ENCODE results near the gene FRMD4A.

Gene FRMD4A

DNA sequence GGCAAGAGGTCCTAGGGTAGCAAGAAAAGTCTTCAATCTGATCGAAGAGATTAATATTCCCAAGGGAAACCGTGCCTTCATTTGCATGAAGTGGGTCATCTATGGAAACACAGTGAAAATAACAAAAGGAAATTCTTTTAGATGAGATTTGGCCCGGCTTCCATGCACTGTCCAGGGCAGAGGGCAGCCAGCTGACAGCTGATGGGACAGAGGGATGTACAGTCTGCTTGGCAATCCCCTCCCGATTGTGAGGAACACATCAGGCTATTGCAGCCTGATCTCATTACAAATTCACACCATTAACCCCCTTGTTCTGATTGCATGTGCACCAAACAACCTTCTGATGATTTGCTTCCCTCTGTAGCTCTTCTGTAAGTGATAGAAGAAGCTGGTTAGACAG, 105.3 kb downstream of the FRMD4A start:
- H3K9me3 ChIP-seq (ENCODE audit: insufficient read depth, low read length, severe bottlenecking), result no peaks in the 10 kb centered on the region
- no peaks in the 10 kb centered on the region for H3K27me3 ChIP-seq (ENCODE audit: insufficient read depth, low read length, poor library complexity)
- no peaks in the 10 kb centered on the region for H3K36me3 ChIP-seq (ENCODE audit: insufficient read depth, low read length)
- no peak for TF ChIP-seq EZH2 (IDR thresholded peaks at IDR 0.05; ENCODE audit: borderline replicate concordance, low read depth, low read length, severe bottlenecking)
- TF ChIP-seq, protein P1, sequence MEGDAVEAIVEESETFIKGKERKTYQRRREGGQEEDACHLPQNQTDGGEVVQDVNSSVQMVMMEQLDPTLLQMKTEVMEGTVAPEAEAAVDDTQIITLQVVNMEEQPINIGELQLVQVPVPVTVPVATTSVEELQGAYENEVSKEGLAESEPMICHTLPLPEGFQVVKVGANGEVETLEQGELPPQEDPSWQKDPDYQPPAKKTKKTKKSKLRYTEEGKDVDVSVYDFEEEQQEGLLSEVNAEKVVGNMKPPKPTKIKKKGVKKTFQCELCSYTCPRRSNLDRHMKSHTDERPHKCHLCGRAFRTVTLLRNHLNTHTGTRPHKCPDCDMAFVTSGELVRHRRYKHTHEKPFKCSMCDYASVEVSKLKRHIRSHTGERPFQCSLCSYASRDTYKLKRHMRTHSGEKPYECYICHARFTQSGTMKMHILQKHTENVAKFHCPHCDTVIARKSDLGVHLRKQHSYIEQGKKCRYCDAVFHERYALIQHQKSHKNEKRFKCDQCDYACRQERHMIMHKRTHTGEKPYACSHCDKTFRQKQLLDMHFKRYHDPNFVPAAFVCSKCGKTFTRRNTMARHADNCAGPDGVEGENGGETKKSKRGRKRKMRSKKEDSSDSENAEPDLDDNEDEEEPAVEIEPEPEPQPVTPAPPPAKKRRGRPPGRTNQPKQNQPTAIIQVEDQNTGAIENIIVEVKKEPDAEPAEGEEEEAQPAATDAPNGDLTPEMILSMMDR (IDR thresholded peaks at IDR 0.05; ENCODE audit: borderline replicate concordance, extremely low read depth, low read length, poor library complexity, severe bottlenecking), result no peak
- H3K9ac ChIP-seq (ENCODE audit: low read depth, low read length), result no peak overlapping the region
- no peak overlapping the region for H2AFZ ChIP-seq (ENCODE audit: low read depth, low read length)
- no peak for ATAC-seq (ENCODE audit: insufficient read depth, low read depth)
- H3K27ac ChIP-seq (ENCODE audit: low read length), result no peak overlapping the region
- H4K20me1 ChIP-seq (ENCODE audit: insufficient read depth, low read length), result no peaks in the 10 kb centered on the region
- H3K4me3 ChIP-seq (ENCODE audit: low read depth in 1 of 2, low read length in 2 of 2), result no peak overlapping the region
- H3K79me2 ChIP-seq (ENCODE audit: insufficient read depth, low read length), result no peaks in the 10 kb centered on the region
- no peaks in the 10 kb centered on the region for H3K4me1 ChIP-seq (ENCODE audit: insufficient read depth, low read length)
- H3K4me2 ChIP-seq (ENCODE audit: insufficient read depth, low read length), result no peak overlapping the region
- no peak for DNase-seq

DNA sequence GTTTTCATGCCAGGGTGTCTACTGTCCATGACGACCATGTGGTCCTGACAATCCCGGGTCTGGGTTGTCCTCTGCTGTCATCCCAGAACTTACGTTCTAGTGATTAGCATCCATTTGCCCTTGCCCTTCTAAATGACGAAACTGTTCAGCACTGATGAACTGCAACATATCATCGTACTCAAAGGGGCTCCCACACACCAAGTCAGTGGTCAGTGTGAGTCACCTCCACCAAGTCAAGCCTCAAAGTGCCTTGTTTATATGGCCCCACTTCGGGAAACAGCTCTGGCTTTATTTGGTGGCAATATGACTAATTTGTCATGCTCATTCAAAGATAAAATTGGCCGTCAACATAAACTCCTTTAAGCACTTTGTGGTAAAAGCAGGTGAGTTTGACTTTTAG, 110.7 kb downstream of the FRMD4A start:
- no peaks in the 10 kb centered on the region for H3K79me2 ChIP-seq (ENCODE audit: insufficient read depth, low read length)
- TF ChIP-seq, protein P1 (IDR thresholded peaks at IDR 0.05; ENCODE audit: borderline replicate concordance, extremely low read depth, low read length, poor library complexity, severe bottlenecking), result no peak
- no peak for TF ChIP-seq EZH2 (IDR thresholded peaks at IDR 0.05; ENCODE audit: borderline replicate concordance, low read depth, low read length, severe bottlenecking)
- H3K4me1 ChIP-seq (ENCODE audit: insufficient read depth, low read length), result no peaks in the 10 kb centered on the region
- H3K4me3 ChIP-seq (ENCODE audit: low read depth in 1 of 2, low read length in 2 of 2), result no peak overlapping the region
- DNase-seq (no peak), ATAC-seq (ENCODE audit: insufficient read depth, low read depth) (no peak)
- no peak overlapping the region for H3K4me2 ChIP-seq (ENCODE audit: insufficient read depth, low read length)
- peaks cover 3% of the 10 kb centered on the region for H3K27me3 ChIP-seq (ENCODE audit: insufficient read depth, low read length, poor library complexity)
- H3K9ac ChIP-seq (ENCODE audit: low read depth, low read length), result no peak overlapping the region
- no peaks in the 10 kb centered on the region for H3K9me3 ChIP-seq (ENCODE audit: insufficient read depth, low read length, severe bottlenecking)
- no peaks in the 10 kb centered on the region for H4K20me1 ChIP-seq (ENCODE audit: insufficient read depth, low read length)
- H2AFZ ChIP-seq (ENCODE audit: low read depth, low read length), result no peak overlapping the region
- H3K27ac ChIP-seq (ENCODE audit: low read length), result no peak overlapping the region
- no peaks in the 10 kb centered on the region for H3K36me3 ChIP-seq (ENCODE audit: insufficient read depth, low read length)

DNA sequence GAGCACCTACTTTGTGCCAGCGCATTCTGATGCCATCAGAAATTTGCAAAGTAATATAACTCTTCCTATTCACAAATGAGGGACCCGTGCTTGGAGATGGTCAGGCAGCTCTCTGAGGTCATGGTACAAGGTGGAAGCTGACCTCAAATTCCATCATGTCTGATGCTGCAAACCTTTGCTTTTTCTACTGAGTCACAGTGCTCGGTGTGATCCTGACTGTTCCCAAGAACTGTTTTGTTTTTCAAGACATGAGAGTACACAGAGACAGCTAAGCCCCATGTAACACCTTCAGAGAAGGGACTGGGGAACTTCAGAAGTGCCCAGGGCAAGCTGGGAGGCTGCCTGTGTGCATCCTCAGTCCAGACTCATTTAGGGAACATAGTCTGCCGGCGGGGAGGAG, 111.3 kb downstream of the FRMD4A start:
- H3K27ac ChIP-seq (ENCODE audit: low read length), result no peak overlapping the region
- no peak for DNase-seq

More for the DNA sequence above, 111.3 kb downstream of the FRMD4A start:
- TF ChIP-seq, protein P1 (IDR thresholded peaks at IDR 0.05; ENCODE audit: borderline replicate concordance, extremely low read depth, low read length, poor library complexity, severe bottlenecking), result no peak
- no peak for TF ChIP-seq EZH2 (IDR thresholded peaks at IDR 0.05; ENCODE audit: borderline replicate concordance, low read depth, low read length, severe bottlenecking)
- no peak overlapping the region for H3K9ac ChIP-seq (ENCODE audit: low read depth, low read length)
- H3K4me1 ChIP-seq (ENCODE audit: insufficient read depth, low read length), result no peaks in the 10 kb centered on the region
- no peaks in the 10 kb centered on the region for H3K9me3 ChIP-seq (ENCODE audit: insufficient read depth, low read length, severe bottlenecking)
- ATAC-seq (ENCODE audit: insufficient read depth, low read depth), result no peak
- H3K4me3 ChIP-seq (ENCODE audit: low read depth in 1 of 2, low read length in 2 of 2), result no peak overlapping the region
- no peak overlapping the region for H3K4me2 ChIP-seq (ENCODE audit: insufficient read depth, low read length)
- H3K79me2 ChIP-seq (ENCODE audit: insufficient read depth, low read length), result no peaks in the 10 kb centered on the region
- no peak overlapping the region for H2AFZ ChIP-seq (ENCODE audit: low read depth, low read length)
- no peaks in the 10 kb centered on the region for H3K36me3 ChIP-seq (ENCODE audit: insufficient read depth, low read length)
- H3K27me3 ChIP-seq (ENCODE audit: insufficient read depth, low read length, poor library complexity), result peaks cover 3% of the 10 kb centered on the region
- no peaks in the 10 kb centered on the region for H4K20me1 ChIP-seq (ENCODE audit: insufficient read depth, low read length)
